ENCODE results near the gene EGFLAM.

EGFLAM gene

GRCh38 chr5:38422622-38423021 is 164.3 kb downstream of the EGFLAM start:
- H3K4me1 ChIP-seq (ENCODE audit: control insufficient read depth in 1 of 2, insufficient read depth in 2 of 2, low read length in 2 of 2) = no peaks in the 10 kb centered on the region
- H3K27ac ChIP-seq (ENCODE audit: low read length) = no peak overlapping the region
- H3K9me3 ChIP-seq (ENCODE audit: control insufficient read depth in 1 of 2, low read length in 2 of 2) = no peaks in the 10 kb centered on the region
- no peak overlapping the region for H3K4me3 ChIP-seq (ENCODE audit: low read depth in 1 of 2, low read length in 2 of 2)
- no peaks in the 10 kb centered on the region for H3K27me3 ChIP-seq (ENCODE audit: low read depth, low read length)
- no peaks in the 10 kb centered on the region for H3K36me3 ChIP-seq (ENCODE audit: control insufficient read depth in 1 of 2, insufficient read depth in 2 of 2, low read length in 2 of 2)

DNA sequence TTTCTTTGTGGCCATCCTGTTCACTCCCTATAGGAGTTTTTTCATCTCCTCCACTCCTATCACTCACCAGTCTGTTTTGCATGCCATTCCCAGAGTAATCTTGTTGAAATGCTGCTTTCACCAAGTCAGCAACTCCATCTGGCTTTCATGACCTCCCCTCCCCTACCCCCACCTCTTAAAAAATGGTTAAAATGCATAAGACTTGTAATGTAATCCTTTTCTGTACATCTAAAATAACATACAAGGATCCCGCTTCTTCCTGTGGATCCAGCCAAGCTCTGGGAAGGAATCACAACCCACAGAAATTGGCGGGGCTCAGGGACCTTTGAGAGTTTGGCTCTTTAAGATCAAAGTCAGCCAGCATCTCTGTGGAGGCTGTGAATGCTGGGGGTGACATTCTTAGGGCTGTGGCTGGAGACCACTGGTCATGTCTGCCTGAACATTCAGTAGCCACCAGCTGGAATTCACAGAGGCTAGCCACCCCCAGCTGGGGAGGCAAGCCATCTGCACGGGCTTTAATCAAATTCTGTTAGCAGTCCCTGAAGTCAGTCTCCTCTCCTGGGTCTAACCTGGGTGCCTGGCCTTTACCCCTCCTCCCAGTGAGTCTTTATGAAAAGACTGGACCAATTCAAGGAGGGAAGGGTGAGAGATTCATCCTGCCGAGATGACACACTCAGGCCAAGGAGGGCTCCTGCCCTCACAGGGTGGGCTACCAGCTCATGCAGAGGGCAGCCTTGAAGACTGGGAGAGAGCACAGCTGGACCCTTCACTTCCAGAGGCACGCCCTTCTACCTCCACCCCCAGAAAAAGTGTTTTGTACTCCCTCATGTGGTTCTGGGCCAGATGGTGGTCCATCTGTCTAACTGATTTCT is 165.2 kb downstream of the EGFLAM start:
- H3K9me3 ChIP-seq (ENCODE audit: control insufficient read depth in 1 of 2, low read length in 2 of 2) = no peaks in the 10 kb centered on the region
- H3K27ac ChIP-seq (ENCODE audit: low read length) = no peak overlapping the region
- H3K4me1 ChIP-seq (ENCODE audit: control insufficient read depth in 1 of 2, insufficient read depth in 2 of 2, low read length in 2 of 2) = no peaks in the 10 kb centered on the region
- H3K27me3 ChIP-seq (ENCODE audit: low read depth, low read length) = no peaks in the 10 kb centered on the region
- H3K36me3 ChIP-seq (ENCODE audit: control insufficient read depth in 1 of 2, insufficient read depth in 2 of 2, low read length in 2 of 2) = no peaks in the 10 kb centered on the region
- no peak overlapping the region for H3K4me3 ChIP-seq (ENCODE audit: low read depth in 1 of 2, low read length in 2 of 2)

DNA sequence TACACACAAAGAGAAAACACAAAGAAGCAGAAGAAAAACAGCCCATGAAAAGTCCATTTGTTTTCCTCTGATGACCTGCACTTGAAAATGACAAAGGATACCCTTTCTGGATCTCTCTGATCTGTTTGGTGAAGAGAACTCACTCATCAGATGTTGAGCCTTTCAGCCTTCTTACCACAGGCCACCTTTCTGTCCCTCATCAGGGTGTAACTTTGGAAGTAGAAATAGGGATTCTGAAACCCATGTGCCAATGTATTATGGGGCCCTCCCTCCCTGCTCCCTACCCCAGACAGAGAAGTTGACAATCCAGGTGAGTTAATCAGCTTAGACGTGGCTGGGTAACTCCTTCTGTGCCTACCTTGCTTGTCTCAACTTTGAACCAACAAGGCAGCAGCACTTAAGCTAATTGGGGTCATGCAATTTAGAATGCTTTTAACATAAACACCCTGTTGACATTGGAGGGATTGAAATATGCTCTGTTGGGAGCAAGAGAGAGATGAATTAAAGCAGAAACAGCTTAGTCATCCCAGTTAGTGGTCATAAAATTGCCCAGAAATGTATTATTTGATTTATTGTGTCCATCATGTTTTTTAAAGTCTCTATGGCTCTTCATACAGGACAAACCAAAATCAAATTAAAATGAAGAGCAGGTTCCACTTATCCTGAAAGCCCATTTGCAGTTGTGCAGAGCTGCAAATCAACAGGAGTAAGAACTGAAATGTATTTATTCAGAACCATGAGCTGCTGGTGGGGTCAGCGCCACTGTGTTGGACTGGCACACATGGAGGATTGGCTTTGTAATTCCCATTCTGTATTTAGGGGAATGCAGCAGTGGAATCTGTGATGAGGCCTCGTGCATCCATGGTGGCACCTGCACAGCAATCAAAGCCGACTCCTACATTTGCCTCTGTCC is 166.0 kb downstream of the EGFLAM start:
- H3K27ac ChIP-seq (ENCODE audit: low read length) = no peak overlapping the region
- no peaks in the 10 kb centered on the region for H3K27me3 ChIP-seq (ENCODE audit: low read depth, low read length)
- no peaks in the 10 kb centered on the region for H3K4me1 ChIP-seq (ENCODE audit: control insufficient read depth in 1 of 2, insufficient read depth in 2 of 2, low read length in 2 of 2)
- no peaks in the 10 kb centered on the region for H3K36me3 ChIP-seq (ENCODE audit: control insufficient read depth in 1 of 2, insufficient read depth in 2 of 2, low read length in 2 of 2)
- no peak overlapping the region for H3K4me3 ChIP-seq (ENCODE audit: low read depth in 1 of 2, low read length in 2 of 2)
- H3K9me3 ChIP-seq (ENCODE audit: control insufficient read depth in 1 of 2, low read length in 2 of 2) = no peaks in the 10 kb centered on the region

- Histone ChIP-seq H3K27me3 (ENCODE audit: low read depth, low read length) (no peaks in the 10 kb centered on the region), H3K9me3 (ENCODE audit: control insufficient read depth in 1 of 2, low read length in 2 of 2) (no peaks in the 10 kb centered on the region), H3K4me1 (ENCODE audit: control insufficient read depth in 1 of 2, insufficient read depth in 2 of 2, low read length in 2 of 2) (no peaks in the 10 kb centered on the region), H3K4me3 (ENCODE audit: low read depth in 1 of 2, low read length in 2 of 2) (no peak overlapping the region), H3K27ac (ENCODE audit: low read length) (no peak overlapping the region), H3K36me3 (ENCODE audit: control insufficient read depth in 1 of 2, insufficient read depth in 2 of 2, low read length in 2 of 2) (no peaks in the 10 kb centered on the region)
Measured at GRCh38 chr5:38426490-38426889, 168.1 kb downstream of the EGFLAM start.

GRCh38 chr5:38426986-38427950 is 168.9 kb downstream of the EGFLAM start:
- Histone ChIP-seq H3K36me3 (ENCODE audit: control insufficient read depth in 1 of 2, insufficient read depth in 2 of 2, low read length in 2 of 2) (no peaks in the 10 kb centered on the region), H3K4me3 (ENCODE audit: low read depth in 1 of 2, low read length in 2 of 2) (no peak overlapping the region), H3K9me3 (ENCODE audit: control insufficient read depth in 1 of 2, low read length in 2 of 2) (no peaks in the 10 kb centered on the region), H3K27me3 (ENCODE audit: low read depth, low read length) (no peaks in the 10 kb centered on the region), H3K27ac (ENCODE audit: low read length) (no peak overlapping the region), H3K4me1 (ENCODE audit: control insufficient read depth in 1 of 2, insufficient read depth in 2 of 2, low read length in 2 of 2) (no peaks in the 10 kb centered on the region)

- no peaks in the 10 kb centered on the region for H3K9me3 ChIP-seq (ENCODE audit: control insufficient read depth in 1 of 2, low read length in 2 of 2)
- H3K27me3 ChIP-seq (ENCODE audit: low read depth, low read length) = no peaks in the 10 kb centered on the region
- H3K4me1 ChIP-seq (ENCODE audit: control insufficient read depth in 1 of 2, insufficient read depth in 2 of 2, low read length in 2 of 2) = peaks cover 10 to 20% of the 10 kb centered on the region in 2 donors
- no peak overlapping the region for H3K4me3 ChIP-seq (ENCODE audit: low read depth in 1 of 2, low read length in 2 of 2)
- H3K27ac ChIP-seq (ENCODE audit: low read length) = no peak overlapping the region
- no peaks in the 10 kb centered on the region for H3K36me3 ChIP-seq (ENCODE audit: control insufficient read depth in 1 of 2, insufficient read depth in 2 of 2, low read length in 2 of 2)
Measured at GRCh38 chr5:38431242-38431853, 173.0 kb downstream of the EGFLAM start.

GRCh38 chr5:38433160-38433861 is 175.0 kb downstream of the EGFLAM start:
- no peaks in the 10 kb centered on the region for H3K27me3 ChIP-seq (ENCODE audit: low read depth, low read length)
- H3K9me3 ChIP-seq (ENCODE audit: control insufficient read depth in 1 of 2, low read length in 2 of 2) = no peaks in the 10 kb centered on the region
- H3K4me1 ChIP-seq (ENCODE audit: control insufficient read depth in 1 of 2, insufficient read depth in 2 of 2, low read length in 2 of 2) = peaks cover 10 to 20% of the 10 kb centered on the region in 2 donors
- H3K27ac ChIP-seq (ENCODE audit: low read length) = no peak overlapping the region
- no peaks in the 10 kb centered on the region for H3K36me3 ChIP-seq (ENCODE audit: control insufficient read depth in 1 of 2, insufficient read depth in 2 of 2, low read length in 2 of 2)
- no peak overlapping the region for H3K4me3 ChIP-seq (ENCODE audit: low read depth in 1 of 2, low read length in 2 of 2)

GRCh38 chr5:38434966-38435705 is 176.8 kb downstream of the EGFLAM start:
- no peaks in the 10 kb centered on the region for H3K9me3 ChIP-seq (ENCODE audit: control insufficient read depth in 1 of 2, low read length in 2 of 2)
- H3K4me3 ChIP-seq (ENCODE audit: low read depth in 1 of 2, low read length in 2 of 2) = no peak overlapping the region
- H3K4me1 ChIP-seq (ENCODE audit: control insufficient read depth in 1 of 2, insufficient read depth in 2 of 2, low read length in 2 of 2) = peaks cover 10 to 20% of the 10 kb centered on the region in 2 donors
- H3K36me3 ChIP-seq (ENCODE audit: control insufficient read depth in 1 of 2, insufficient read depth in 2 of 2, low read length in 2 of 2) = no peaks in the 10 kb centered on the region
- no peak overlapping the region for H3K27ac ChIP-seq (ENCODE audit: low read length)
- no peaks in the 10 kb centered on the region for H3K27me3 ChIP-seq (ENCODE audit: low read depth, low read length)

DNA sequence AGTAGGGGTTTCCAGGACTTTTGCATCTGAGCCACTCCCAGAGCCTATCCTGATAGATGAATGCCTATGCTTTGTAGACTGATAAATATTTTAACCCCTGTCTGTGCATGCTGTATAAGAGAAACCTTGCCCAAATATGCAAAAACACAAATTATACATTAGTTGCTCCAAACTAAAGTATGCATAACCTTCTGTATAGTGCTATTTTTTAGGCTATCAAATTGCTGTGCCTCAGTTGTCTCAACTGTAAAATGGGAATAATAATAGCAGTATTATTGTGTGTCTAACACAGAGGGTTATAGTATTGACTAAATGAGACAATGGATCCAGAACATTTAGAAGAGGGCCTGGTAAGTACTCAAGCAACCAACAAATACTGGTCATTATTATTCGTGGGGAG is 180.4 kb downstream of the EGFLAM start:
- Histone ChIP-seq H3K27me3 (ENCODE audit: low read depth, low read length) (no peaks in the 10 kb centered on the region), H3K4me1 (ENCODE audit: control insufficient read depth in 1 of 2, insufficient read depth in 2 of 2, low read length in 2 of 2) (peaks cover 3 to 8% of the 10 kb centered on the region in 2 donors), H3K36me3 (ENCODE audit: control insufficient read depth in 1 of 2, insufficient read depth in 2 of 2, low read length in 2 of 2) (no peaks in the 10 kb centered on the region), H3K9me3 (ENCODE audit: control insufficient read depth in 1 of 2, low read length in 2 of 2) (no peaks in the 10 kb centered on the region), H3K27ac (ENCODE audit: low read length) (no peak overlapping the region), H3K4me3 (ENCODE audit: low read depth in 1 of 2, low read length in 2 of 2) (no peak overlapping the region)

Measured in muscle layer of duodenum (tissue), 2 donors.